PC-3 (cell line): ENCODE results near the gene ZNF777.

Experiments
- EZH2 ChIP-seq: fragments of 300-600 bp; sonication (generic); IDR thresholded peaks from one replicate; pipeline ENCODE4 v1.6.1; 2017; ENCODE audit warnings: antibody characterized with exemption, mild to moderate bottlenecking, low read length; ENCODE audit not compliant: unreplicated experiment
- TF ChIP-seq, protein P1 (sequence below): fragments of 300-600 bp; sonication (generic); conservative IDR thresholded peaks from 2 replicates; pipeline ENCODE4 v1.5.1; 2017; ENCODE audit warnings: antibody characterized with exemption, low read depth, mild to moderate bottlenecking, low read length

DNA sequence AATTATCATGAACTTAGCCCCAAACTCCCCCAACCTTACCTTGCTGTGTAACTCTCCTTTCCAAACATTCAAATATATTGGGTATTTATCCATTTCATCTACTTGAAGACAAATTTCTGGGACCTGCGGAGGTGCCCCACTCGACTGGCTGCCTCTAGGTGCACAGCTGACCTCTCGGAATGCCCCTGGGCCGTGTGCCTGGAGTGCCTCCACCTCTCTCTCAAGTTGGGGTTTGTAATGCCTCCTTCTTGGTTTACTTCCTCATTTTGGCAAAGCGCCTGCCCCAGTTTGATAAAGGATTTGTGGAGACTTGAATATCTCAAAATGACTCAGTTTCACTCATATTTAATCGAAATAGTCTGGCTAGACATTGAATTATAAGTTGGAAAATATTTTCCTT lies 16.6 kb downstream of the ZNF777 start:
- no peak for TF ChIP-seq EZH2
- TF ChIP-seq, protein P1, sequence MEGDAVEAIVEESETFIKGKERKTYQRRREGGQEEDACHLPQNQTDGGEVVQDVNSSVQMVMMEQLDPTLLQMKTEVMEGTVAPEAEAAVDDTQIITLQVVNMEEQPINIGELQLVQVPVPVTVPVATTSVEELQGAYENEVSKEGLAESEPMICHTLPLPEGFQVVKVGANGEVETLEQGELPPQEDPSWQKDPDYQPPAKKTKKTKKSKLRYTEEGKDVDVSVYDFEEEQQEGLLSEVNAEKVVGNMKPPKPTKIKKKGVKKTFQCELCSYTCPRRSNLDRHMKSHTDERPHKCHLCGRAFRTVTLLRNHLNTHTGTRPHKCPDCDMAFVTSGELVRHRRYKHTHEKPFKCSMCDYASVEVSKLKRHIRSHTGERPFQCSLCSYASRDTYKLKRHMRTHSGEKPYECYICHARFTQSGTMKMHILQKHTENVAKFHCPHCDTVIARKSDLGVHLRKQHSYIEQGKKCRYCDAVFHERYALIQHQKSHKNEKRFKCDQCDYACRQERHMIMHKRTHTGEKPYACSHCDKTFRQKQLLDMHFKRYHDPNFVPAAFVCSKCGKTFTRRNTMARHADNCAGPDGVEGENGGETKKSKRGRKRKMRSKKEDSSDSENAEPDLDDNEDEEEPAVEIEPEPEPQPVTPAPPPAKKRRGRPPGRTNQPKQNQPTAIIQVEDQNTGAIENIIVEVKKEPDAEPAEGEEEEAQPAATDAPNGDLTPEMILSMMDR = no peak
